Measurements from ENCODE around the gene GFI1.

The GFI1 gene

DNA sequence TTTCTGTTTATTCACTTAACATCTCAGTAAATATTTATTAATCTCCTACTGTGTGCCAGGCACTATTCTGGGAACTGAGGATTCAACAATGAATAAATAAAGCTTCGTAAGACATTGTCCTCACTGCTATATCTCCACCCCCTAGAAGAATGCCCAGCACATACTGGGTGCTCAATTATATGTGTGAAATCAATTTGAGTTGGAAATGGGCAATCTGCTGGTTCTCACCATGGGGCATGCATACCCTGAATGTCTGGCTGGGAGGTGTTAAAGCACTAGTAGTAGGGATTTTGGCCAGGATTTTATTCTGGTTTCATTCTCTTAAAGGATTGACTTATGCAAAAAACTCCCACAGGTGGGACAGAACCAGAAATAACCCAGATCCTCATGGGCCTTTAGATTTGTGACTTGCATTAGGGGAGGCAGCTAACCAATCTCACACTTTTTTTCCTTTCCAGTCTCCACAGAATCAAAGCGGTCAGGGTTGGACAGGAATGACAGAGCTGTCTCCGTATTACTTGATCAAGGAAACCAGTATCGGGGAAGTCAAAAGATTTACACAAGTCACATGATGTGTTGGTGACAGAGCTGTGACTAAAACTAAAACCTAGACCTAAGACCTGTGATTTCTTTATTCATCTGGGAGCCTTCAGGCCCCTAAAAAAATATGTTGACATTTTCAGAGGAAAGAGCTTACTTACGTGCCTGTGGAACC lies 12.8 kb downstream of the GFI1 start:
- H3K4me3 ChIP-seq (ENCODE audit: low read depth, low read length), result peak overlapping the region; percentile 53
- DNase-seq (ENCODE audit: low read depth), result no peak
- no peak for TF ChIP-seq MYC (IDR thresholded peaks at IDR 0.05; ENCODE audit: low read depth, low read length)
- TF ChIP-seq, protein P1, sequence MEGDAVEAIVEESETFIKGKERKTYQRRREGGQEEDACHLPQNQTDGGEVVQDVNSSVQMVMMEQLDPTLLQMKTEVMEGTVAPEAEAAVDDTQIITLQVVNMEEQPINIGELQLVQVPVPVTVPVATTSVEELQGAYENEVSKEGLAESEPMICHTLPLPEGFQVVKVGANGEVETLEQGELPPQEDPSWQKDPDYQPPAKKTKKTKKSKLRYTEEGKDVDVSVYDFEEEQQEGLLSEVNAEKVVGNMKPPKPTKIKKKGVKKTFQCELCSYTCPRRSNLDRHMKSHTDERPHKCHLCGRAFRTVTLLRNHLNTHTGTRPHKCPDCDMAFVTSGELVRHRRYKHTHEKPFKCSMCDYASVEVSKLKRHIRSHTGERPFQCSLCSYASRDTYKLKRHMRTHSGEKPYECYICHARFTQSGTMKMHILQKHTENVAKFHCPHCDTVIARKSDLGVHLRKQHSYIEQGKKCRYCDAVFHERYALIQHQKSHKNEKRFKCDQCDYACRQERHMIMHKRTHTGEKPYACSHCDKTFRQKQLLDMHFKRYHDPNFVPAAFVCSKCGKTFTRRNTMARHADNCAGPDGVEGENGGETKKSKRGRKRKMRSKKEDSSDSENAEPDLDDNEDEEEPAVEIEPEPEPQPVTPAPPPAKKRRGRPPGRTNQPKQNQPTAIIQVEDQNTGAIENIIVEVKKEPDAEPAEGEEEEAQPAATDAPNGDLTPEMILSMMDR (IDR thresholded peaks at IDR 0.05; ENCODE audit: low read depth, low read length), result no peak
- TF ChIP-seq POLR2A (IDR thresholded peaks at IDR 0.05; ENCODE audit: extremely low read depth, insufficient read length), result no peak
- TF ChIP-seq, protein P2, sequence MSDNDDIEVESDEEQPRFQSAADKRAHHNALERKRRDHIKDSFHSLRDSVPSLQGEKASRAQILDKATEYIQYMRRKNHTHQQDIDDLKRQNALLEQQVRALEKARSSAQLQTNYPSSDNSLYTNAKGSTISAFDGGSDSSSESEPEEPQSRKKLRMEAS (IDR thresholded peaks at IDR 0.05; ENCODE audit: low read depth, low read length), result no peak

DNA sequence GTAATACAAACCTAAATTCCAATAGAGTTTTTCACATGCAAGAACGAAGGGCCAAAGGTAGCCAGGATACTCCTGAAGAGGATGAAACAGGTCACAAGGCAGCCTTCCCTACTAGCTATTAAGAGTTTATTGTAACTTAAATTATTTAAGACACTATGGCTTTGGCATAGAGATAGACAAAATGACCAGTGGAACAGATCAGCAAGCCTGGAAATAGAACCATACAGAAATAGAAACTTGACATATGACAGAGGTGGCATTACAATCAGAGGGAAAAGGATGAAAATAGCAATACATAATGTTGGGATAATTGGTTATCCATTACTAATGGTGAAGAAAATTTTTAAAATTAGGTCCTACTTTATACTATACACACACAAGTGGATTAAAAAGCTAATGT lies 16.5 kb downstream of the GFI1 start:
- no peak overlapping the region for H3K4me3 ChIP-seq (ENCODE audit: low read depth, low read length)
- DNase-seq (ENCODE audit: low read depth), result no peak

DNA sequence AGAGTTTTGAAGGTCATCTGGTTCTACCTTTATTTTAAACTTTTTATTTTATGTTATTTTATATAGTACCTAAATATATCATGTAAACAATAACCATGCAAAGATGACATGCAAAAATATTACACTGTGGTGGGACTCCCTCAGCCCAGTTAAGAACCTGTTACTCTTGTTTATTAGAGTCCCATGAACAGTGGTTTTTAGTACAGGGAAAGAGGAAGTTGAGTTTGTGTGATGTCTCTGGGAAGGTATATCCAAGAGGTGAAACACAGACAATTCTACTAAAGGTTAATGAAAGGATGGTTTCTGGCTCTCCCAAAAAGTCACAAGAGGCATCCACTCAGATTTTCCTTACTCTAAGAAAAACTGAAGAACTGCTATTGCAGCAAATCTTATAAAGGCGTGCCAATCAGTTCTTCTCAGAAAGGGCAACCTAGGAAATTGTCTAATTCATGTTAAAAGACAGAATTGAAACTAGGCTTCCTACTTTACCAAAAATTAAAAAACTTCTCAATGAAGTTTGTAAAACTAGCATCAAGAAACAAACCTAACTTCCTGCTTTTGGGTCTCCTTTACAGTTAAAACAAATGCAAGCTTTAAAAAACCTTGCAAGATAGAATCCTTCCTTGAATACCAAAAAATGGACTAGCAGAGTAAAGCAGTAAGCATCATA lies 19.9 kb downstream of the GFI1 start:
- H3K4me3 ChIP-seq (ENCODE audit: low read depth, low read length), result no peak overlapping the region
- DNase-seq (ENCODE audit: low read depth), result peak; percentile 66
- TF ChIP-seq, protein P1 (IDR thresholded peaks at IDR 0.05; ENCODE audit: low read depth, low read length), result no peak
- TF ChIP-seq MYC (IDR thresholded peaks at IDR 0.05; ENCODE audit: low read depth, low read length) (no peak), POLR2A (IDR thresholded peaks at IDR 0.05; ENCODE audit: extremely low read depth, insufficient read length) (no peak)
- TF ChIP-seq, protein P2 (IDR thresholded peaks at IDR 0.05; ENCODE audit: low read depth, low read length), result no peak

More for the DNA sequence above, 16.5 kb downstream of the GFI1 start:
- TF ChIP-seq POLR2A (IDR thresholded peaks at IDR 0.05; ENCODE audit: extremely low read depth, insufficient read length) (no peak), MYC (IDR thresholded peaks at IDR 0.05; ENCODE audit: low read depth, low read length) (no peak)
- TF ChIP-seq, protein P2 (IDR thresholded peaks at IDR 0.05; ENCODE audit: low read depth, low read length), result no peak
- TF ChIP-seq, protein P1 (IDR thresholded peaks at IDR 0.05; ENCODE audit: low read depth, low read length), result no peak

DNA sequence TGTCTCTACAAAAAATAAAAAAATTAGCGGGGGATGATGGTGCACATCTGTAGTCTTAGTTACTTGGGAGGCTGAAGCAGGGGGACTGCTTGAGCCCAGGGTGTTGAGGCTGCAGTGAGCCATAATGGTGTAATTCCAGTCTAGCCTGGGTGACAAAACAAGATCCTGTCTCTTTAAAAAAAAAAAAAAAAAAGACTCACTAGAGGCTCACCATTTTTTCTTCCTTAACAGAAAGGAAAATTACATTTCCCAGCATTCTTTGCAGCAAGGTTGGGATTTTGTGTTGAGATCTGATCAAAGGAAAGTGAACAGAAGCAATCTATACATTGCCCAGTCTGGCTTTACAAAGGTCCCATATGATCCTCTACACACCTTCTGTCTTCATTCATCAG lies 21.5 kb downstream of the GFI1 start:
- no peak for TF ChIP-seq POLR2A (IDR thresholded peaks at IDR 0.05; ENCODE audit: extremely low read depth, insufficient read length)
- TF ChIP-seq, protein P2 (IDR thresholded peaks at IDR 0.05; ENCODE audit: low read depth, low read length), result no peak
- TF ChIP-seq, protein P1 (IDR thresholded peaks at IDR 0.05; ENCODE audit: low read depth, low read length), result no peak
- H3K4me3 ChIP-seq (ENCODE audit: low read depth, low read length), result no peak overlapping the region
- DNase-seq (ENCODE audit: low read depth), result peak; percentile 61

DNA sequence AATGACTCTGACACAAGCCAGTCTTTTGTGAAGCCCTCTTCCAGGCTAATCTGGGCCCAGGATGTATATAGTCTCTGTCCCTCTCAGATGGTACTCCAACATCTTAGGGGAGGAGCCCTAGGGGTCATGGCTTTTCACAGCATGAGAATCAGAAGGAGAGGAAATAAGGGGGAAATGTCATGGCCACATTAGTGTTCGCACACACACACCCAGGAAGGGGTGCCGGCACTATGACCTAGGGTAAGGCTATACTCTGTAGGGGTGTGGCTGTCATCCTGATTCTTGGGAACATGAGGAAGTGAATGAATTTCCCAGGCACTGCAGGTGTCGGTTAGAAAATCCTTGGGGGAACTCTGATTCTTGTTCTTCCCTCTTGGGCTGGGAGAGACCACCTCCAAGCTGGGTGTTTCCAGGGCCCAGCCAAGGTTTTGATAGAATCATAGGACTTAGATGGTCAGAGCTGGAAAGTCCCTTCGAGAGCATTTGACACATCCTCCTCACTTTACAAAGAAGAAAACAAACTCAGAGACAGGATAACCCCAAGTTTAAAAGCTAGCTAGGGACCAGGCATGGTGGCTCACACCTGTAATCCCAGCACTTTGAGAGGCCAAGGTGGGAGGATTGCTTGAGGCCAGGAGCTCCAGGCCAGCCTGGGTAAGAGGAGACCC lies 22.0 kb downstream of the GFI1 start:
- TF ChIP-seq POLR2A (IDR thresholded peaks at IDR 0.05; ENCODE audit: extremely low read depth, insufficient read length), result peak; percentile 67
- TF ChIP-seq, protein P1 (IDR thresholded peaks at IDR 0.05; ENCODE audit: low read depth, low read length), result no peak
- TF ChIP-seq, protein P2 (IDR thresholded peaks at IDR 0.05; ENCODE audit: low read depth, low read length), result 0 out of 2 replicates have a peak, but pooled peaks have one; percentile 23
- DNase-seq (ENCODE audit: low read depth), result peak; percentile 70
- no peak overlapping the region for H3K4me3 ChIP-seq (ENCODE audit: low read depth, low read length)
